Bronchial epithelial cell (primary cell): ENCODE results near the gene ITGA6. TPM values are rescaled to one million over a fixed set of nuclear protein-coding genes. Genes with fewer than 3 reads are reported as not detected.
"Not testable (repeated sequence)": the region's sequence is repeated elsewhere in the genome, so short reads cannot be mapped to it uniquely, and the experiment has no call there.

ENCODE experiments used
- DNase-seq: peaks from one replicate; pipeline ENCODE4 v3.0.0-alpha.2; 2010; ENCODE audit warnings: low read depth
- FAIRE-seq: peaks from 2 replicates; lab custom pipeline; 2011; peaks lifted over from hg19 to GRCh38; lab: Jason Lieb, UNC
- H3K27me3 ChIP-seq: 2 replicates; pipeline ENCODE4 v1.5.1; 2011; ENCODE audit warnings: low read length; ENCODE audit not compliant: control insufficient read depth, insufficient read depth
- H3K36me3 ChIP-seq: 2 replicates; pipeline ENCODE4 v1.5.1; 2011; ENCODE audit warnings: low read length; ENCODE audit not compliant: control insufficient read depth, insufficient read depth
- H3K4me3 ChIP-seq: 2 replicates; pipeline ENCODE4 v1.5.1; 2011; ENCODE audit warnings: mild to moderate bottlenecking, low read depth, low read length, control low read depth
- total RNA-seq: library from RNA; depleted of rRNA; stranded (reverse); fragments of >200 nt; gene quantifications from 2 replicates; pipeline ENCODE4 v1.2.1, GENCODE V29; 2014
- TF ChIP-seq, protein P1 (sequence below): IDR thresholded peaks from 2 replicates; pipeline ENCODE4 v1.5.1; 2011; ENCODE audit warnings: mild to moderate bottlenecking, moderate library complexity, low read length, control low read depth, inconsistent platforms; ENCODE audit not compliant: insufficient read depth, severe bottlenecking

The ITGA6 gene
- total RNA-seq, 1 donor from 2014 or later: 390 TPM

GRCh38 chr2:172525601-172526000 lies 98.2 kb downstream of the ITGA6 start:
- H3K36me3 ChIP-seq: no peaks in the 10 kb centered on the region
- TF ChIP-seq, protein P1, sequence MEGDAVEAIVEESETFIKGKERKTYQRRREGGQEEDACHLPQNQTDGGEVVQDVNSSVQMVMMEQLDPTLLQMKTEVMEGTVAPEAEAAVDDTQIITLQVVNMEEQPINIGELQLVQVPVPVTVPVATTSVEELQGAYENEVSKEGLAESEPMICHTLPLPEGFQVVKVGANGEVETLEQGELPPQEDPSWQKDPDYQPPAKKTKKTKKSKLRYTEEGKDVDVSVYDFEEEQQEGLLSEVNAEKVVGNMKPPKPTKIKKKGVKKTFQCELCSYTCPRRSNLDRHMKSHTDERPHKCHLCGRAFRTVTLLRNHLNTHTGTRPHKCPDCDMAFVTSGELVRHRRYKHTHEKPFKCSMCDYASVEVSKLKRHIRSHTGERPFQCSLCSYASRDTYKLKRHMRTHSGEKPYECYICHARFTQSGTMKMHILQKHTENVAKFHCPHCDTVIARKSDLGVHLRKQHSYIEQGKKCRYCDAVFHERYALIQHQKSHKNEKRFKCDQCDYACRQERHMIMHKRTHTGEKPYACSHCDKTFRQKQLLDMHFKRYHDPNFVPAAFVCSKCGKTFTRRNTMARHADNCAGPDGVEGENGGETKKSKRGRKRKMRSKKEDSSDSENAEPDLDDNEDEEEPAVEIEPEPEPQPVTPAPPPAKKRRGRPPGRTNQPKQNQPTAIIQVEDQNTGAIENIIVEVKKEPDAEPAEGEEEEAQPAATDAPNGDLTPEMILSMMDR: no peak
- no peaks in the 10 kb centered on the region for H3K27me3 ChIP-seq
- DNase-seq: no peak
- no peak for FAIRE-seq
- H3K4me3 ChIP-seq: no peak overlapping the region

DNA sequence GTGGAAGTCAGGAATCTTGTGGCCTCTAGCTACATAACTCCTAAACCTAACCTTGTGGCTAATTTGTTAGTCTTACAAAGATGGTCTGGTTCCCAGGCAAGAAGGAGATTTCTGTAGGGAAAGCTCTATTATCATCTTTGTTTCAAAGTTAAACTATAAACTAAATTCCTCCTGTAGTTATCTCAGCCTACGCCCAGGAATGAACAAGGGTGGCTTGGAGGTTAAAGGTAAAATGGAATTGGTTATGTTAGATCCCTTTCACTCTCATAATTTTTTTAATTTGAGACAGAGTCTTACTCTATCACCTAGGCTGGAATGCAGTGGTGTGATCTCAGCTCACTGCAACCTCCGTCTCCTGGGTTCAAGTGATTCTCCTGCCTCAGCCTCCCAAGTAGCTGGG lies 103.9 kb downstream of the ITGA6 start:
- no peaks in the 10 kb centered on the region for H3K36me3 ChIP-seq
- TF ChIP-seq, protein P1: no peak
- no peaks in the 10 kb centered on the region for H3K27me3 ChIP-seq
- DNase-seq: no peak
- H3K4me3 ChIP-seq: no peak overlapping the region
- no peak for FAIRE-seq

DNA sequence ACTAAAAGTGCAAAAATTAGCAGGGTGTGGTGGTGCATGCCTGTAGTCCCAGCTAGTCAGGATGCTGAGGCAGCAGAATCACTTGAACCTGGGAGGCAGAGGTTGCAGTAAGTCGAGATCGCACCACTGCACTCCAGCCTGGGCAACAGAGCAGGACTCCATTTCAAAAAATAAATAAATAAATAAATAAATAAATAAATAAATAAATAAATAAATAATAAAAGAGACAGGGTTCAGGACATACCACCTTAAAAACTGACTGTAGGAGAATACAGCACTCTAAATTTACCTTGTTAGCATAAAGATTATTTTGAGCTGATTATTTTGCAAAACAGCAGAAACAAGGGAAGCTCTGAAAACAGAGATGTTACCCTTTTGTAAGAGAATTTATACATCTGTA lies 105.1 kb downstream of the ITGA6 start:
- FAIRE-seq, DNase-seq, H3K27me3 ChIP-seq, H3K4me3 ChIP-seq, H3K36me3 ChIP-seq: not testable (repeated sequence)

DNA sequence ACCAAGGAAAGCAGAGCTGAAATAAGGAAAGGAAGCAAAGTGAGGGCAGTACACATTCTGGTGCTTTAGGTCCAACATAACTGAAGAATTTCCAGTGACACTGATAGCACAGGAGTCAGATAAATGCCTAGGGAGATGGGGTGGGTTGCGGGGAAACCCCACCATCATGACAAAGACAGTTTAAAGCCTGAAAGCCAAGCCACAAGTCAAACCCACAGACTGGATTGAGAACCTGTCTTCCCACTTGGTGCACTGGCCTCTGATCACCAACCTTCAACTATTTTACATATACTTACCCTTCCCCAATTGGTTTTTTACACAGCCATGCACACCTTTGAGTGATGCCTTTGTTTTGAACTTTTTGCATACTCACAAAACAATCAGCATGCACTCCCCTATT lies 106.3 kb downstream of the ITGA6 start:
- TF ChIP-seq, protein P1: no peak
- no peak for DNase-seq
- H3K36me3 ChIP-seq: no peaks in the 10 kb centered on the region
- H3K4me3 ChIP-seq: no peak overlapping the region
- no peaks in the 10 kb centered on the region for H3K27me3 ChIP-seq
- no peak for FAIRE-seq

GRCh38 chr2:172535119-172535518 lies 107.7 kb downstream of the ITGA6 start:
- Histone ChIP-seq H3K27me3 (no peaks in the 10 kb centered on the region), H3K36me3 (no peaks in the 10 kb centered on the region), H3K4me3 (no peak overlapping the region)
- DNase-seq (no peak), FAIRE-seq (no peak)
- TF ChIP-seq, protein P1: no peak

GRCh38 chr2:172537851-172538250 lies 110.5 kb downstream of the ITGA6 start:
- not testable (repeated sequence) for FAIRE-seq, H3K4me3 ChIP-seq, H3K36me3 ChIP-seq, H3K27me3 ChIP-seq, DNase-seq

GRCh38 chr2:172539767-172540166 lies 112.4 kb downstream of the ITGA6 start:
- DNase-seq (no peak), FAIRE-seq (no peak)
- H3K36me3 ChIP-seq: no peaks in the 10 kb centered on the region
- H3K4me3 ChIP-seq: no peak overlapping the region
- TF ChIP-seq, protein P1: no peak
- H3K27me3 ChIP-seq: no peaks in the 10 kb centered on the region
